Activated T-helper 17 cell treated with anti-CD3 and anti-CD28 coated beads, Interleukin-2, amount 50 U/mL, for 72 hours (primary cell): ENCODE data around the gene BDH2. TPM values are rescaled to one million over a fixed set of nuclear protein-coding genes. Genes with fewer than 3 reads are reported as not detected.

Source experiments
- total RNA-seq, 2 donors: library from RNA; stranded (reverse); gene quantifications; one replicate each; pipeline ENCODE4 v1.2.3, GENCODE V29; 2022

Gene BDH2
- total RNA-seq, 2 donors from 2014 or later = 11.4 to 12.6 TPM

Other genes with a start within 250 kb of the BDH2 start
- gene CISD2, start 230.8 kb downstream of the BDH2 start, total RNA-seq = 10 to 100 TPM; 24.6 to 35.6 TPM
- gene SLC9B1, start 80.1 kb downstream of the BDH2 start, total RNA-seq = 1 to 10 TPM; 1.1 to 2.6 TPM
- gene SLC9B2, start 23.1 kb downstream of the BDH2 start, total RNA-seq = 10 to 100 TPM; 26.0 to 36.5 TPM
- 10 to 100 TPM; 39.4 to 50.2 TPM for gene CENPE, start 98.5 kb upstream of the BDH2 start, total RNA-seq